ENCODE results near the gene KNCN. TPM values are rescaled to one million over a fixed set of nuclear protein-coding genes. Genes with fewer than 3 reads are reported as not detected.

KNCN gene
- total and polyA plus RNA-seq, 2 experiments from 2014 or later, result not detected

DNA sequence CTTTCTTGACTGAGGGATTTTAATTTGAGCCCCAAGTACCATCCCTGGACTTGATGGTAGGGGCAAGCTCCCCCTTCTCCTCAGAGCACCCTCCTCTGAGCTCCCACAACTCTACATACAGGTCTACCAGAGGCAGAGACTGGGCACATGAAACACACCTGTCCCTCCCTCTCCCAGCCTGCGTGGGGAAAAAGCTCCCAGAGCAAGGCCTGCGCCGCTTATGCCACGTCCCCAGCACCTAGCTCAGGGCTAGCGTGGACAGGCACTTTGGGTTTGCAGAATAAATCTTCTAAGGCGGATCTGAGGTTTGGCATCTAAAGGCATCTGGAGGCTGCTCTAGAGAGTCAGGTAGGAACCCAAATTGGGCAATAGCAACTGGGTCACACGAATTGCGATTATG is 7.5 kb upstream of the KNCN start:
- H3K27ac Mint-ChIP-seq, result no peak overlapping the region
- Histone ChIP-seq H4K20me1 (replicated peaks; ENCODE audit: insufficient read depth) (no peaks in the 10 kb centered on the region), H3K79me2 (replicated peaks; ENCODE audit: insufficient read depth) (no peaks in the 10 kb centered on the region), H2AFZ (no peak overlapping the region), H3K4me3 (no peak overlapping the region), H3K9me2 (ENCODE audit: insufficient read depth) (no peaks in the 10 kb centered on the region), H3K27me3 (ENCODE audit: insufficient read depth) (no peaks in the 10 kb centered on the region), H3K36me3 (ENCODE audit: insufficient read depth) (no peaks in the 10 kb centered on the region), H3K4me1 (ENCODE audit: insufficient read depth) (no peaks in the 10 kb centered on the region), H3K27ac (ENCODE audit: low read depth) (no peak overlapping the region), H3F3A (replicated peaks; ENCODE audit: low read depth) (no peaks in the 10 kb centered on the region), H3K4me2 (no peak overlapping the region)
- H3K4me3 Mint-ChIP-seq, result no peak overlapping the region
- H3K36me3 Mint-ChIP-seq (ENCODE audit: low read depth), result no peaks in the 10 kb centered on the region; the same call in 2 of the 3 replicates
- H3K9me3 Mint-ChIP-seq, result no peaks in the 10 kb centered on the region
- H3K27me3 Mint-ChIP-seq (ENCODE audit: insufficient read depth, low read depth, poor library complexity), result peaks cover 7% of the 10 kb centered on the region
- DNase-seq (ENCODE audit: low spot score) (no peak), ATAC-seq (no peak)
- TF ChIP-seq POLR2AphosphoS5 (IDR thresholded peaks at IDR 0.05; ENCODE audit: low read depth) (no peak), EZH2phosphoT487 (IDR thresholded peaks at IDR 0.05; ENCODE audit: unreplicated experiment) (no peak), ZNF331 (CRISPR knock-in tag; IDR thresholded peaks at IDR 0.05; ENCODE audit: low read depth) (no peak), NANOG (IDR thresholded peaks at IDR 0.05; ENCODE audit: borderline replicate concordance) (no peak), EZH2 (IDR thresholded peaks at IDR 0.05; ENCODE audit: low read depth, unreplicated experiment) (no peak), STAT1 (IDR thresholded peaks at IDR 0.05; ENCODE audit: unreplicated experiment) (no peak), JUNB (IDR thresholded peaks at IDR 0.05; ENCODE audit: unreplicated experiment) (no peak), ZNF114 (CRISPR knock-in tag; IDR thresholded peaks at IDR 0.05) (no peak)
- TF ChIP-seq, protein P1, sequence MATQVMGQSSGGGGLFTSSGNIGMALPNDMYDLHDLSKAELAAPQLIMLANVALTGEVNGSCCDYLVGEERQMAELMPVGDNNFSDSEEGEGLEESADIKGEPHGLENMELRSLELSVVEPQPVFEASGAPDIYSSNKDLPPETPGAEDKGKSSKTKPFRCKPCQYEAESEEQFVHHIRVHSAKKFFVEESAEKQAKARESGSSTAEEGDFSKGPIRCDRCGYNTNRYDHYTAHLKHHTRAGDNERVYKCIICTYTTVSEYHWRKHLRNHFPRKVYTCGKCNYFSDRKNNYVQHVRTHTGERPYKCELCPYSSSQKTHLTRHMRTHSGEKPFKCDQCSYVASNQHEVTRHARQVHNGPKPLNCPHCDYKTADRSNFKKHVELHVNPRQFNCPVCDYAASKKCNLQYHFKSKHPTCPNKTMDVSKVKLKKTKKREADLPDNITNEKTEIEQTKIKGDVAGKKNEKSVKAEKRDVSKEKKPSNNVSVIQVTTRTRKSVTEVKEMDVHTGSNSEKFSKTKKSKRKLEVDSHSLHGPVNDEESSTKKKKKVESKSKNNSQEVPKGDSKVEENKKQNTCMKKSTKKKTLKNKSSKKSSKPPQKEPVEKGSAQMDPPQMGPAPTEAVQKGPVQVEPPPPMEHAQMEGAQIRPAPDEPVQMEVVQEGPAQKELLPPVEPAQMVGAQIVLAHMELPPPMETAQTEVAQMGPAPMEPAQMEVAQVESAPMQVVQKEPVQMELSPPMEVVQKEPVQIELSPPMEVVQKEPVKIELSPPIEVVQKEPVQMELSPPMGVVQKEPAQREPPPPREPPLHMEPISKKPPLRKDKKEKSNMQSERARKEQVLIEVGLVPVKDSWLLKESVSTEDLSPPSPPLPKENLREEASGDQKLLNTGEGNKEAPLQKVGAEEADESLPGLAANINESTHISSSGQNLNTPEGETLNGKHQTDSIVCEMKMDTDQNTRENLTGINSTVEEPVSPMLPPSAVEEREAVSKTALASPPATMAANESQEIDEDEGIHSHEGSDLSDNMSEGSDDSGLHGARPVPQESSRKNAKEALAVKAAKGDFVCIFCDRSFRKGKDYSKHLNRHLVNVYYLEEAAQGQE (IDR thresholded peaks at IDR 0.05; ENCODE audit: unreplicated experiment), result no peak
- TF ChIP-seq, protein P2, sequence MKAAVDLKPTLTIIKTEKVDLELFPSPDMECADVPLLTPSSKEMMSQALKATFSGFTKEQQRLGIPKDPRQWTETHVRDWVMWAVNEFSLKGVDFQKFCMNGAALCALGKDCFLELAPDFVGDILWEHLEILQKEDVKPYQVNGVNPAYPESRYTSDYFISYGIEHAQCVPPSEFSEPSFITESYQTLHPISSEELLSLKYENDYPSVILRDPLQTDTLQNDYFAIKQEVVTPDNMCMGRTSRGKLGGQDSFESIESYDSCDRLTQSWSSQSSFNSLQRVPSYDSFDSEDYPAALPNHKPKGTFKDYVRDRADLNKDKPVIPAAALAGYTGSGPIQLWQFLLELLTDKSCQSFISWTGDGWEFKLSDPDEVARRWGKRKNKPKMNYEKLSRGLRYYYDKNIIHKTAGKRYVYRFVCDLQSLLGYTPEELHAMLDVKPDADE (IDR thresholded peaks at IDR 0.05), result no peak
- TF ChIP-seq, protein P3, sequence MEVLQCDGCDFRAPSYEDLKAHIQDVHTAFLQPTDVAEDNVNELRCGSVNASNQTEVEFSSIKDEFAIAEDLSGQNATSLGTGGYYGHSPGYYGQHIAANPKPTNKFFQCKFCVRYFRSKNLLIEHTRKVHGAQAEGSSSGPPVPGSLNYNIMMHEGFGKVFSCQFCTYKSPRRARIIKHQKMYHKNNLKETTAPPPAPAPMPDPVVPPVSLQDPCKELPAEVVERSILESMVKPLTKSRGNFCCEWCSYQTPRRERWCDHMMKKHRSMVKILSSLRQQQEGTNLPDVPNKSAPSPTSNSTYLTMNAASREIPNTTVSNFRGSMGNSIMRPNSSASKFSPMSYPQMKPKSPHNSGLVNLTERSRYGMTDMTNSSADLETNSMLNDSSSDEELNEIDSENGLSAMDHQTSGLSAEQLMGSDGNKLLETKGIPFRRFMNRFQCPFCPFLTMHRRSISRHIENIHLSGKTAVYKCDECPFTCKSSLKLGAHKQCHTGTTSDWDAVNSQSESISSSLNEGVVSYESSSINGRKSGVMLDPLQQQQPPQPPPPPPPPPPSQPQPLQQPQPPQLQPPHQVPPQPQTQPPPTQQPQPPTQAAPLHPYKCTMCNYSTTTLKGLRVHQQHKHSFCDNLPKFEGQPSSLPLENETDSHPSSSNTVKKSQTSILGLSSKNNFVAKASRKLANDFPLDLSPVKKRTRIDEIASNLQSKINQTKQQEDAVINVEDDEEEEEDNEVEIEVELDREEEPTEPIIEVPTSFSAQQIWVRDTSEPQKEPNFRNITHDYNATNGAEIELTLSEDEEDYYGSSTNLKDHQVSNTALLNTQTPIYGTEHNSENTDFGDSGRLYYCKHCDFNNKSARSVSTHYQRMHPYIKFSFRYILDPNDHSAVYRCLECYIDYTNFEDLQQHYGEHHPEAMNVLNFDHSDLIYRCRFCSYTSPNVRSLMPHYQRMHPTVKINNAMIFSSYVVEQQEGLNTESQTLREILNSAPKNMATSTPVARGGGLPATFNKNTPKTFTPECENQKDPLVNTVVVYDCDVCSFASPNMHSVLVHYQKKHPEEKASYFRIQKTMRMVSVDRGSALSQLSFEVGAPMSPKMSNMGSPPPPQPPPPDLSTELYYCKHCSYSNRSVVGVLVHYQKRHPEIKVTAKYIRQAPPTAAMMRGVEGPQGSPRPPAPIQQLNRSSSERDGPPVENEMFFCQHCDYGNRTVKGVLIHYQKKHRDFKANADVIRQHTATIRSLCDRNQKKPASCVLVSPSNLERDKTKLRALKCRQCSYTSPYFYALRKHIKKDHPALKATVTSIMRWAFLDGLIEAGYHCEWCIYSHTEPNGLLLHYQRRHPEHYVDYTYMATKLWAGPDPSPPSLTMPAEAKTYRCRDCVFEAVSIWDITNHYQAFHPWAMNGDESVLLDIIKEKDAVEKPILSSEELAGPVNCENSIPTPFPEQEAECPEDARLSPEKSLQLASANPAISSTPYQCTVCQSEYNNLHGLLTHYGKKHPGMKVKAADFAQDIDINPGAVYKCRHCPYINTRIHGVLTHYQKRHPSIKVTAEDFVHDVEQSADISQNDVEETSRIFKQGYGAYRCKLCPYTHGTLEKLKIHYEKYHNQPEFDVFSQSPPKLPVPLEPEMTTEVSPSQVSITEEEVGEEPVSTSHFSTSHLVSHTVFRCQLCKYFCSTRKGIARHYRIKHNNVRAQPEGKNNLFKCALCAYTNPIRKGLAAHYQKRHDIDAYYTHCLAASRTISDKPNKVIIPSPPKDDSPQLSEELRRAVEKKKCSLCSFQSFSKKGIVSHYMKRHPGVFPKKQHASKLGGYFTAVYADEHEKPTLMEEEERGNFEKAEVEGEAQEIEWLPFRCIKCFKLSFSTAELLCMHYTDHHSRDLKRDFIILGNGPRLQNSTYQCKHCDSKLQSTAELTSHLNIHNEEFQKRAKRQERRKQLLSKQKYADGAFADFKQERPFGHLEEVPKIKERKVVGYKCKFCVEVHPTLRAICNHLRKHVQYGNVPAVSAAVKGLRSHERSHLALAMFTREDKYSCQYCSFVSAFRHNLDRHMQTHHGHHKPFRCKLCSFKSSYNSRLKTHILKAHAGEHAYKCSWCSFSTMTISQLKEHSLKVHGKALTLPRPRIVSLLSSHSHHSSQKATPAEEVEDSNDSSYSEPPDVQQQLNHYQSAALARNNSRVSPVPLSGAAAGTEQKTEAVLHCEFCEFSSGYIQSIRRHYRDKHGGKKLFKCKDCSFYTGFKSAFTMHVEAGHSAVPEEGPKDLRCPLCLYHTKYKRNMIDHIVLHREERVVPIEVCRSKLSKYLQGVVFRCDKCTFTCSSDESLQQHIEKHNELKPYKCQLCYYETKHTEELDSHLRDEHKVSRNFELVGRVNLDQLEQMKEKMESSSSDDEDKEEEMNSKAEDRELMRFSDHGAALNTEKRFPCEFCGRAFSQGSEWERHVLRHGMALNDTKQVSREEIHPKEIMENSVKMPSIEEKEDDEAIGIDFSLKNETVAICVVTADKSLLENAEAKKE (CRISPR knock-in tag; IDR thresholded peaks at IDR 0.05), result no peak
- H3K4me1 Mint-ChIP-seq, result peaks cover 10% of the 10 kb centered on the region
